GM12874 (cell line): Measurements from ENCODE around the gene ARFRP1.

Source experiments
- TF ChIP-seq, protein P1 (sequence below): IDR thresholded peaks from 2 replicates; pipeline ENCODE4 v1.5.1; 2011; ENCODE audit warnings: low read depth, mild to moderate bottlenecking, control low read depth, low read length, moderate library complexity; ENCODE audit not compliant: insufficient read depth

Gene ARFRP1

DNA sequence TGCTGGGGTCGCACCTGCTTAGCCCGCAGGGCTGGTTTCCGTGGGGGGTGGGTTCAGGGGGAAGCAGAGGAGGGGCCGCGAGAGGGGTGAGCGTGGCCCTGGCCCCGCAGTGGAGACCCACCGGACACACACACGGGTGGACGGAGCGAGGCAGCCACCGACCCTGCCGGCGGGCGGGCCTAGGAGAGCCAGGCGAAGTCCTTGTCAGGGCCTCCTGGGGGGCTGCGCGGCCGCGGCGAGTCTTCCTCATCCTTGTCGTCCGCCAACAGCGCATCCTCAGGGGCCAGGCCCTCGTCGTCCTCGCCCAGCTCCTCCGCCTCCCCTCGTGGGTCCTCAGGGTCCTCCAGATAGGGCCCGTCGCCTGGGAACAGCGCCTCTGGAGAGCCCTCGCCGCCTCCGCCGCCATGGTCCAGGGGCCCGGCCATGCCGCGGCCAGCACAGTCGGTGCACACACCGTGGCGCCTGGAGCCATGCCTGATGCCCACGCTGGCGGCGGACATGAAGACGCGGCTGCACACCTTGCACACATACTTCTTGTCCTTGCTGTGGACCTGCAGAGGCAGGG is 39.1 kb upstream of the ARFRP1 start:
- TF ChIP-seq, protein P1, sequence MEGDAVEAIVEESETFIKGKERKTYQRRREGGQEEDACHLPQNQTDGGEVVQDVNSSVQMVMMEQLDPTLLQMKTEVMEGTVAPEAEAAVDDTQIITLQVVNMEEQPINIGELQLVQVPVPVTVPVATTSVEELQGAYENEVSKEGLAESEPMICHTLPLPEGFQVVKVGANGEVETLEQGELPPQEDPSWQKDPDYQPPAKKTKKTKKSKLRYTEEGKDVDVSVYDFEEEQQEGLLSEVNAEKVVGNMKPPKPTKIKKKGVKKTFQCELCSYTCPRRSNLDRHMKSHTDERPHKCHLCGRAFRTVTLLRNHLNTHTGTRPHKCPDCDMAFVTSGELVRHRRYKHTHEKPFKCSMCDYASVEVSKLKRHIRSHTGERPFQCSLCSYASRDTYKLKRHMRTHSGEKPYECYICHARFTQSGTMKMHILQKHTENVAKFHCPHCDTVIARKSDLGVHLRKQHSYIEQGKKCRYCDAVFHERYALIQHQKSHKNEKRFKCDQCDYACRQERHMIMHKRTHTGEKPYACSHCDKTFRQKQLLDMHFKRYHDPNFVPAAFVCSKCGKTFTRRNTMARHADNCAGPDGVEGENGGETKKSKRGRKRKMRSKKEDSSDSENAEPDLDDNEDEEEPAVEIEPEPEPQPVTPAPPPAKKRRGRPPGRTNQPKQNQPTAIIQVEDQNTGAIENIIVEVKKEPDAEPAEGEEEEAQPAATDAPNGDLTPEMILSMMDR, result no peak

DNA sequence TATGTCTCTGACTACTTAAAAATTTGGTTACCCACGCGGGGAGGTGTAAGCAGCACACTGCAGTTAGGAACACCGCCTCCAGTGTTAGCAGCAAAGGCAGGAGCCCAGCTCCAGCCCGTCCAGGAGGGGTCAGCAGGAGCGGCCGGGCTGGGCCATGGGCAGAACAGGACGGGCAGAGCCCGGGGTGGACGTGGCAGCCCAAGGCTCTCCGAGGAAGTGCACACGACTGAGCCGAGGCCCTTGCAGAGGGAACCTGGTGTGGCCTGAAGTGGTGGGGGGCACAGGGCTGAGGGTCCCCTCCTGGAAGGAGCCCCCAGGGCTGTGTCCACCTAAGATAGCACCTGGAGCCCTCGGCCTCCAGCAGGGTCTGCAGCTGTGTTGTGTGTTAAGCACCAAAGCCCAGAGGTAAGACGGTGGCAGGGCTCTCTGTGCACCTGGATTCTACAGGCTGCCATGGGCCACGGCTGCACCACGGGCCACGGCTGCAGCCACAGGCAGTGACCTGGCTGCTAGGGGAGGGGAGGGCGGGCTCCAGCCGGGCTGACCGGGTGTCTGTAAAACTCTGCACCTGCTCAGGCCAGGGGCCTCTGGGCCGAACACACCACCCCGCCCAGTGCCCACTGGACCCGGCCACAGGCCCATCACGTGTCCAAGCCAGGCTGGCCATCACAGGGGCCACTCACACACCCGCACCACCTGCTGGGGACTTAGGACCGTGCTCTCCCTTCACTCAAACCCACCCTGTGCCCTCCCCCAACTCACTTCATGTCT is 38.4 kb upstream of the ARFRP1 start:
- TF ChIP-seq, protein P1, result no peak

DNA sequence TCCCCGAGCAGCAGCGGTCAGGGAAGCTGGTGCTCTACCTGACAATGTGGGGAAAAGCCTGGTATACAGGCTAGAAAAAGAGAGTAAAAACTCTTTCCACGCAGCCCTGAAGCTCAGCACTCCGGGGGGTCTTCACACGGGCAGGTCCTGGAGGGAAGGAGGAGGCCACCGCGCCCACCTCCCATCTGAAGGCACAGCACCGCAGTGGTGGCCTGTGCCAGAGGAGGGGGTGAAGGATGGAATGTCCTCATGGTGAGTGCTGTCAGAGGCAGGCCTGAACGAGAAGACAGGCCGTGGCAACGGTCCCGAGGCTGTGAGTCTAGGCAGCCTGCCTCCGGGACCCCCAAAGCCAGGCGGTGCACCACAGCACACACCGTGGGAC is 37.6 kb upstream of the ARFRP1 start:
- TF ChIP-seq, protein P1, result no peak

DNA sequence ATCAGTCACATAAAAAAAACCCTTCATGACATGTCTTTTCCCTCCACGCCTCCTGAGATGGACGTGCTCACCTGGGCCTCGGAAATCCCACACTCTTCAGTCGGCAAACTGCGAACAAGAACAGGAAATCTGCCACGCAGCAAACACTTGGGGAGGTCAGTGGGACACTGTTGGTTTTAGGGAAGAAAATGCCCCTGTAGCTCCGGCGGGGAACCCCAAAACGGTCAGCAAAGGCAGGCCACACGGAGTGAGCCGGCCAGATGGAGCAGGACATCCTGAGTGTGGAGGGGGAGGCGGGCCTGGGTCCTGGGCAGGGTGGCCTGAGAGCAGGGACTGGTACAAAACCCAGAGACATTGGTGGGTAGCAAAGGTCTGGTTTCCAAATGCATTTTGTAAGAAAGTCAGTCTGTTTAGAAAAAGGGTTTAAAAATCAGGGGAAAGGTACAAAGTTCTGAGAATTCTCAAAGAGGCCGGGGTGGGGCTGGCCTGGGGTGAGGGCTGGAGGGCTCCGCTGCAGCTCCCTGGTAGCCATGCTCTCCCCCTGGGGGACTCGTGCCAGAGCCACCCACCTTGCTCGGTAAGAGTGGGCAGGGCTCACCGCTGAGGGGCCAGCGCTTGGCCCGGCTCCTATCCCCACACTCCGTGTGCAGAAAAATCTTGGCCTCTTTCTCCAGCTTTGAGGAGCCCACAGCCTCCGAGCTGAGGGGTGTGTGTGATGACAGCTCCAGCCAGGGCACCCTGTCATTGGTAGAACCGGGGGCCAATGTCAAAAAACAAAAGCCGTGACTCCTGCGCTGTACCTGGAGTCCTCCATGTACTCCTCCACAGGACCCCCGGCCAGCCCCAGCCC is 37.0 kb upstream of the ARFRP1 start:
- TF ChIP-seq, protein P1, result no peak

DNA sequence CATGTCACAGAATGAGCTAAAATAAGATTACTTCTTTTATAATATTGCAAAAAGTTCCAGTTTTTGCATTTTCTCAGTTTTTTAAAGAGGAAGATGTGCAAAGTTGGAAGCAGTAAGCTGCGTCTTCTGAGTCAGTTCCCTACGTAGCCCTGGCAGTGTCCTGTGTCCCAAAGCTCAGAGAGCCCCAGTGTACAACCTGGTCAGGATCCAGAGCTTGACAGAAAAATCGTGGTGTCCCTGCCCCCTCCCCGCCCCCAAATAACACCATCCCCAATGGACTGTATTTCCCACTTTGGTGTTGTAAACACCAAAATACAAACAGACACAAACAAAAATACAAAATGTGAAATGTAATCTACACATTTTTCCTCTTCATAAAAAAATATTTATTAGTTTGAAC is 36.4 kb upstream of the ARFRP1 start:
- TF ChIP-seq, protein P1, result no peak

DNA sequence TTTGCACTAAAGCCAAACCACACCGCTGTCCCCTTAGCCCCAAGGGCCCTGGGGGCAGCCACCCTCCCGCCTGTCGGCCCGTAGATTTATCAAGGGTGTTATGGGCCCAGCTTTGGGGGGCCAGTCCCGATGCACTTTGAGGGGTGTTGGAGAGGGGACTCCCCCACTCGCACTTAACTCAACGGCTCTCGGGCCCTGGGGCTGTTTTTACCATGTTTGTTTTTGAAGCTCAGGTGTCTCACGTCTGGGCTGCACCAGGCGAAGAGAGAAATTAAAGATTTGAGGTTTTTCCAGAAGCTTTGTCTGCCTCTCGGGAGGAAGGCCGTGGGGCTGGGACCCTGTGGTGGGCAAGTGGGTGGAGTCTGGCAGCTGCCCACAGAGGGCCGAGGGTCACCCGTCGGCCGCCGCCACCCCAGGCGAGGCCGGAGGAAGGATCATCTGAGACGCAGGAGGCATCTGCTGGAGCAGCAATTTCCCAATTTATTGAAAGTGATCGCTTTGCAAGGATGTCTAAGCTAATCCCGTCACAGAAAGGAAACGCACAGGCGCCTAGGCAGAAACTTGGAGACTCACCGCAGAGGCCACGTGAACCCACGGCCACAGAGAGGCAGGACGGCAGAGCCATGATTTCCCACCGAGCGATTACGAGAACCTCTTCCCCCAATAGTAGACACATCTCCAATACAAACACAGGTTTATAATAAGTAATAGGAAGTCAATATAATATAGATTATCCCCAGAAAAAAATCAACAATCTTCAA is 35.6 kb upstream of the ARFRP1 start:
- TF ChIP-seq, protein P1, result no peak

DNA sequence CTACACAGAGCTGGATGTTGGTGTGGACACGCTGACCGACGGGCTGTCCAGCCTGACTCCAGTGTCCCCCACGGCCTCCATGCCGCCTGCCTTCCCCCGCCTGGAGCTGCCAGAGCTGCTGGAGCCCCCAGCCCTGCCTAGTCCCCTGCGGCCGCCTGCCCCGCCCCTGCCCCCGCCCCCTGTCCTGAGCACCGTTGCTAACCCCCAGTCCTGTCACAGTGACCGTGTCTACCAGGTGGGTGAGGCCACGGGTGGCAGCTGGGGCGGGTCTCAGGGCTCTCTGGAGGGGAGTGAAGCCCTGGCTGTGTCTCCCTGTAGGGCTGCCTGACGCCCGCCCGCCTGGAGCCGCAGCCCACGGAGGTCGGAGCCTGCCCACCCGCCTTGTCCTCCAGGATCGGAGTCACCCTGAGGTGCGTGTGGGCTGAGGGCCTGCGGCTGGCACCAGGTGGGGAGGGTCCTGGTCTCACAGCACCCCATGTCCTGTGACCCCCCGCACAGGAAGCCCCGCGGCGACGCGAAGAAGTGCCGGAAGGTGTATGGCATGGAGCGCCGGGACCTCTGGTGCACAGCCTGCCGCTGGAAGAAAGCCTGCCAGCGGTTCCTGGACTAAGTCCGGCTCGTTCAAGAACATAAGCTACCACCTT is 34.7 kb upstream of the ARFRP1 start:
- TF ChIP-seq, protein P1, result no peak
